ENCODE measurements around the gene RNF208.

RNF208 gene

DNA sequence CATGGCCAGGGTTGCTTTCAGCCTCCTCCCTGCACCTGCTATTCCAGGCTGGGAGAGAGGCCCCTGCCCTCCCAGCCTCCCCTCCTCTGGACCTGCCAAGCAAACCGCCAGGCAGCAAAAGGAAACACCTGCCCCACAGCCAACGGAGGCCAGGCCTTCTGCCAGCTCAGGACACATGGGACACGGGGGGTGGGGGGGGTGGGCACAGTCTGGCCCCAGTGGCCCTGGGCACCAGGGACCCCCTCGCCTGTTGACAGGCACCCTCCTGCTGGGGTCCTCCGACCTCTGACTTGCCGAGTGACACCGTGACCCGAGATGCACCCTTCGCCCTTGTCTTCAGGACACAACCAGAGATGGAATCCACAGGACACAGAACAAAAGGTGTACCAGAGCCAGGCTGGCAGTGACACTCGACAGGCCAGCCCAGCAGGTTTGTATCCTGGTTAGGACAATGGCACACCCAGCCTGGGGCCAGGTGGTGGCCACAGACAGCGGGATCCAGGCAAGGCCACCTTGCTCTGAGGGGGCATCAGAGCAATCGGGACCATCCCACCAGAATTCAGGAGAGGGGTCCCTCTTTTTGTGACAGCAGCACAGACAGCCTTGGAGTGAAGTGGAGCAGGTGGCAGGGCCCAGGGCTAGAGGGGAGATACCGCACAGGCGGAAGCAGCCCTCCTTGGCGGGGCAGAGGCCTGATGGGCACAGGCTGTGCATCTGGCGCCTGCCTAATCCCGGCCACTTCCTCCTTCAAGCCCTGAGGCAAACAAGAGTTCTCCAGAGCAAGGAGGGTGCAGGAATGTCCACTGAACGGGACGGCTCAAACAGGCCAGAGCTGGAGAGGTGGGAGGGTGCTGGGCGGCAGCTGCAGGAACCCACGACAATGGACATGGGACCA is 48.9 kb downstream of the RNF208 start:
- DNase-seq = peak; percentile 34

DNA sequence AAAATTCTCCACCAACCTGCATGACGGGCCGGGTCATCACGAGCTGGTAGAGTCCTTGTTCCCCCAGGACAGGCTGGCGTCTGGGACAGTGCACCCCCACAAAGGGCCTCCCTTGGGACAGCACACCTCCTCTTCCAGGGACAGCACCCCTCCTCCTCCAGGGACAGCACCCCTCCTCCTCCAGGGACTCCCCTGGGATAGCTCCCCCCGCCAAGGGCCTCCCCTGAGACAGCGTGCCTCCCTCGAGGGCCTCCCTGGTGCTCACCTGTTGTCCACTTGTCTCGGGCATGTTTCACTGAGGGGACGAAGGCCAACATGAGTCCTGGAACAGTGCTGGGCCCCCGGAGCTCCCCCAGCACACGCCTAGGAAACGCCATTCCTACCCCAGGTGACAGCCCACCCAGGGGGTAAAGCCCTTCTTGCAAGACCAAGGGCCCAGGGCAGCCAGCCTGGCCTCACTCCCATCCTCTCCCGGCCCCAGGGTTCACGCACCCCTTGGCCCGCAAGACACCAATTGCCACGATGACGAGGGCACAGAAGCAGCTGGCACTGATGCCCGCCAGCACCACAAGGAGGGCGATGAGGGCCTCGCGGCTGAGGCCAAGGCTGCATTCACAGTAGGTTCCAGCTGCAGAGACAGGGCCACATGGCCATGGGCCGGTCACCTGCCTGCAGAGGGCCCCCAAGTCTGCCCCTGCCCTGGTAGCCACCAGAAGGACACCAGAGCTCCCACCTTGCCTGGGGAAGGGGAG is 50.7 kb downstream of the RNF208 start:
- DNase-seq = no peak

DNA sequence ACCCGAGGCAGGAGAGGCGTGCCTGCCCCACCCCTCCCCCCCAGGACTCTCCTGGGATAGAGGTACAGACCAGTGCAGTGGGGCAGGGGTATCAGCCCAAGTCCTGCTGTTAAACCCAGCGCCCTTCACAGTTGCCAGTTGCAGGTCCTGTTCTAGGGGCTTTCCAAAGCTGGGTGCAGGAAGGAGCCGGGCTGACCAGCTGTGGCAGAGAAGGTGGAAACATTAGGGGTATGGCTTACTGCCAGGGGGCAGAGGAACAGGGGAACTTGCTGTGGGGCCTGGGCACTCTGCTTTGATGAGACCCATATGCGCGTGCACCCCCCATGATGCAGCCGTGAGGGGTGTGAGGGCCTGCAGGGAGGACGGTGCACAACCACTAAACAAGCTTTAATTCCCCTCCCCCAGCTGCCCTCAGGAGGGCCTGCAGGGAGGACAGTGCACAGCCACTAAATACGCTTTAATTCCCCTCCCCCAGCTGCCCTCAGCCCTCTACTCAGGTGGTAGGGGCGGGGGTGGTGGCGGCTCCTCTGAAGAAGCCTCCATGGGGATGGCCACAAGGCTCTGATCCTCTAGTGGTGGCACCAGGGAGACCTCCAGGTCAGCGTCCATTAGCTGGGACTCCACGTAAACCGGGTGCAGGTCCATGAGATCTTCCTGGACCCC is 51.4 kb downstream of the RNF208 start:
- DNase-seq = no peak
